Activated gamma-delta T cell (primary cell): Measurements from ENCODE around the gene EXPH5.
"Not testable (repeated sequence)": the region's sequence is repeated elsewhere in the genome, so short reads cannot be mapped to it uniquely, and the experiment has no call there.

Source experiments
- DNase-seq: peaks from one replicate; lab custom pipeline; 2025; lab: John Stamatoyannopoulos, UW

The EXPH5 gene

GRCh38 chr11:108599978-108600377 is 6.4 kb upstream of the EXPH5 start:
- DNase-seq = no peak

GRCh38 chr11:108597736-108598355 is 4.3 kb upstream of the EXPH5 start:
- DNase-seq = no peak

- no peak for DNase-seq
These were observed 3.1 kb upstream of the EXPH5 start for GRCh38 chr11:108596701-108597100.

- DNase-seq = no peak
These were observed 411 bp upstream of the EXPH5 start for GRCh38 chr11:108593923-108594434.

GRCh38 chr11:108592591-108593213 is 866 bp downstream of the EXPH5 start:
- DNase-seq = no peak

- DNase-seq = no peak
These were observed 1.7 kb downstream of the EXPH5 start for GRCh38 chr11:108591893-108592292.

- DNase-seq = no peak
These were observed 4.4 kb downstream of the EXPH5 start for GRCh38 chr11:108589136-108589535.

GRCh38 chr11:108588287-108588686 is 5.3 kb downstream of the EXPH5 start:
- no peak for DNase-seq

- DNase-seq = no peak
These were observed 6.5 kb downstream of the EXPH5 start for GRCh38 chr11:108587109-108587508.

GRCh38 chr11:108586600-108586999 is 7.0 kb downstream of the EXPH5 start:
- no peak for DNase-seq

- DNase-seq = not testable (repeated sequence)
These were observed 7.4 kb downstream of the EXPH5 start for GRCh38 chr11:108586185-108586584.

- no peak for DNase-seq
These were observed 8.6 kb downstream of the EXPH5 start for GRCh38 chr11:108584973-108585372.

- DNase-seq = no peak
These were observed 12.9 kb downstream of the EXPH5 start for GRCh38 chr11:108580645-108581044.

- DNase-seq = no peak
These were observed 13.5 kb downstream of the EXPH5 start for GRCh38 chr11:108580043-108580442.

GRCh38 chr11:108576523-108576922 is 17.0 kb downstream of the EXPH5 start:
- DNase-seq = no peak

GRCh38 chr11:108574675-108575074 is 18.9 kb downstream of the EXPH5 start:
- DNase-seq = no peak

GRCh38 chr11:108571001-108571400 is 22.6 kb downstream of the EXPH5 start:
- no peak for DNase-seq

- DNase-seq = no peak
These were observed 23.7 kb downstream of the EXPH5 start for GRCh38 chr11:108569896-108570295.

GRCh38 chr11:108568195-108568858 is 25.2 kb downstream of the EXPH5 start:
- DNase-seq = no peak

GRCh38 chr11:108565653-108566052 is 27.9 kb downstream of the EXPH5 start:
- no peak for DNase-seq

GRCh38 chr11:108562746-108563581 is 30.6 kb downstream of the EXPH5 start:
- DNase-seq = no peak

- DNase-seq = no peak
These were observed 32.0 kb downstream of the EXPH5 start for GRCh38 chr11:108561535-108561991.
